HUDEP-2 (cell line): ENCODE results near the gene NEBL.

Experiments
- DNase-seq, 76 experiments: peaks; one replicate each; lab custom pipeline; 2025; ENCODE audit not compliant: unreplicated experiment in 76 of 76; lab: John Stamatoyannopoulos, UW

The NEBL gene

GRCh38 chr10:20908391-20908790, 11.3 kb upstream of the NEBL start:
- DNase-seq = no peak

- no peak for DNase-seq
These were observed 6.7 kb upstream of the NEBL start for GRCh38 chr10:20903635-20904390.

- DNase-seq = no peak
These were observed 4.0 kb upstream of the NEBL start for GRCh38 chr10:20901110-20901509.

- DNase-seq = no peak
These were observed 1.9 kb upstream of the NEBL start for GRCh38 chr10:20898866-20899535.

GRCh38 chr10:20893297-20893696, 3.8 kb downstream of the NEBL start:
- no peak for DNase-seq

- no peak for DNase-seq
These were observed 4.3 kb downstream of the NEBL start for GRCh38 chr10:20892796-20893195.

- DNase-seq = no peak
These were observed 5.0 kb downstream of the NEBL start for GRCh38 chr10:20892011-20892585.

- DNase-seq = peak in 1 of 76 experiments; percentile 6
These were observed 5.8 kb downstream of the NEBL start for GRCh38 chr10:20891338-20891714.

- DNase-seq = no peak
These were observed 6.4 kb downstream of the NEBL start for GRCh38 chr10:20890491-20891337.

- DNase-seq = no peak
These were observed 7.1 kb downstream of the NEBL start for GRCh38 chr10:20890009-20890408.

- no peak for DNase-seq
These were observed 8.3 kb downstream of the NEBL start for GRCh38 chr10:20888620-20889330.

- DNase-seq = no peak
These were observed 9.2 kb downstream of the NEBL start for GRCh38 chr10:20887706-20888555.

- no peak for DNase-seq
These were observed 11.4 kb downstream of the NEBL start for GRCh38 chr10:20885678-20886077.

- DNase-seq = no peak
These were observed 13.6 kb downstream of the NEBL start for GRCh38 chr10:20883552-20883951.

- DNase-seq = no peak
These were observed 15.0 kb downstream of the NEBL start for GRCh38 chr10:20882091-20882490.

GRCh38 chr10:20879136-20879535, 18.0 kb downstream of the NEBL start:
- no peak for DNase-seq

GRCh38 chr10:20877986-20878983, 18.8 kb downstream of the NEBL start:
- DNase-seq = no peak

GRCh38 chr10:20877554-20877953, 19.6 kb downstream of the NEBL start:
- no peak for DNase-seq
